H1 (cell line): ENCODE results near the gene PLBD1. TPM values are rescaled to one million over a fixed set of nuclear protein-coding genes. Genes with fewer than 3 reads are reported as not detected.

Experiments
- CTCF ChIA-PET: fragments of 300-600 bp; sonication (Branson Sonifier 250); formaldehyde crosslinking; loops from one replicate; lab custom pipeline; 2021; ENCODE audit not compliant: partially characterized antibody; lab: Charles Lee
- POLR2A ChIA-PET: fragments of 300-600 bp; sonication (Branson Sonifier 250); formaldehyde crosslinking; loops from one replicate; lab custom pipeline; 2021; ENCODE audit warnings: inconsistent platforms; ENCODE audit not compliant: partially characterized antibody; lab: Charles Lee
- DNase-seq, 2 experiments: peaks; one replicate each; pipeline versions ENCODE4 v3.0.0 to v3.0.0-alpha.2; 2010 to 2022; ENCODE audit warnings: low spot score in 2 of 2, low read depth in 1 of 2, mixed read lengths in 1 of 2
- FAIRE-seq: peaks from 2 replicates; lab custom pipeline; 2011; peaks lifted over from hg19 to GRCh38; lab: Jason Lieb, UNC
- H2AFZ ChIP-seq: 2 replicates; pipeline ENCODE4 v1.8.1; 2012; ENCODE audit warnings: low read length, inconsistent platforms
- H2AK5ac ChIP-seq: 2 replicates; pipeline ENCODE4 v1.6.1; 2013; ENCODE audit warnings: low read depth, low read length
- H2BK120ac ChIP-seq: replicated peaks from 2 replicates; pipeline ENCODE3; 2013; ENCODE audit warnings: low read depth, low read length, inconsistent platforms
- H2BK12ac ChIP-seq: 2 replicates; pipeline ENCODE4 v1.6.1; 2013; ENCODE audit warnings: low read depth, low read length
- H2BK15ac ChIP-seq: 2 replicates; pipeline ENCODE4 v1.6.1; 2013; ENCODE audit warnings: low read length
- H2BK20ac ChIP-seq: 2 replicates; pipeline ENCODE4 v1.6.1; 2013; ENCODE audit warnings: low read length
- H2BK5ac ChIP-seq: 2 replicates; pipeline ENCODE4 v1.6.1; 2013; ENCODE audit warnings: low read depth, low read length
- H3K14ac ChIP-seq: 2 replicates; pipeline ENCODE4 v1.6.1; 2013; ENCODE audit warnings: inconsistent platforms; ENCODE audit not compliant: insufficient read length
- H3K18ac ChIP-seq: 2 replicates; pipeline ENCODE4 v1.6.1; 2013; ENCODE audit warnings: low read length; ENCODE audit errors: extremely low read depth
- H3K23ac ChIP-seq: 2 replicates; pipeline ENCODE4 v1.6.1; 2013; ENCODE audit warnings: inconsistent platforms; ENCODE audit not compliant: insufficient read length
- H3K23me2 ChIP-seq: 2 replicates; pipeline ENCODE4 v1.6.1; 2013; ENCODE audit warnings: low read depth, low read length
- H3K27ac ChIP-seq: 2 replicates; pipeline ENCODE4 v1.6.1; 2011; ENCODE audit warnings: low read depth, low read length, inconsistent platforms
- H3K27me3 ChIP-seq, 4 experiments: replicated peaks in 1 of 4; 1 replicate in 1 of 4; 2 replicates in 3 of 4; pipeline versions ENCODE4 v1.6.1 to v1.8.1; 2011 to 2013; ENCODE audit warnings: low read length in 3 of 4, mild to moderate bottlenecking in 3 of 4, inconsistent platforms in 2 of 4, mixed read lengths in 2 of 4, moderate library complexity in 1 of 4; ENCODE audit not compliant: control insufficient read depth in 3 of 4, insufficient read depth in 3 of 4; ENCODE audit errors: extremely low read depth in 1 of 4
- H3K36me3 ChIP-seq, 4 experiments: 2 replicates each; pipeline versions ENCODE4 v1.6.1 to v1.8.1; 2011 to 2013; ENCODE audit warnings: mild to moderate bottlenecking in 4 of 4, low read length in 3 of 4, moderate library complexity in 2 of 4, control low read depth in 1 of 4, inconsistent platforms in 1 of 4; ENCODE audit not compliant: insufficient read depth in 4 of 4, control insufficient read depth in 2 of 4
- H3K4ac ChIP-seq: replicated peaks from 2 replicates; pipeline ENCODE3; 2013; ENCODE audit warnings: low read length, low read depth, mixed read lengths, inconsistent platforms; ENCODE audit not compliant: insufficient read length
- H3K4me1 ChIP-seq, 4 experiments: replicated peaks in 1 of 4; 1 replicate in 1 of 4; 2 replicates in 3 of 4; pipeline versions ENCODE4 v1.6.1 to v1.8.1; 2011 to 2013; ENCODE audit warnings: low read length in 3 of 4, inconsistent platforms in 2 of 4, mixed read lengths in 1 of 4; ENCODE audit not compliant: insufficient read depth in 4 of 4, control insufficient read depth in 3 of 4
- H3K4me2 ChIP-seq, 2 experiments: 2 replicates each; pipeline versions ENCODE4 v1.6.1 to v1.8.1; 2011 to 2013; ENCODE audit warnings: low read depth in 2 of 2, low read length in 2 of 2, control low read depth in 1 of 2, inconsistent platforms in 1 of 2, mild to moderate bottlenecking in 1 of 2; ENCODE audit not compliant: insufficient read depth in 1 of 2
- H3K4me3 ChIP-seq, 4 experiments: fragments of 200-600, 300-600 bp in 1 of 4; sonication (generic), shearing (Covaris generic), sonication (Bioruptor Twin) in 1 of 4; 2 replicates each; pipeline versions ENCODE4 v1.5.1 to v1.8.1; 2011 to 2016; ENCODE audit warnings: low read length in 4 of 4, low read depth in 3 of 4, control low read depth in 2 of 4, inconsistent platforms in 2 of 4, mild to moderate bottlenecking in 2 of 4, mixed read lengths in 1 of 4, moderate library complexity in 1 of 4; ENCODE audit not compliant: insufficient read depth in 2 of 4; ENCODE audit errors: extremely low read depth in 1 of 4
- H3K56ac ChIP-seq: replicated peaks from 2 replicates; pipeline ENCODE3; 2013; ENCODE audit warnings: low read depth, mild to moderate bottlenecking, mixed read lengths, low read length, inconsistent platforms; ENCODE audit not compliant: insufficient read length
- H3K79me1 ChIP-seq: 2 replicates; pipeline ENCODE4 v1.6.1; 2013; ENCODE audit warnings: low read depth, low read length, control low read depth
- H3K79me2 ChIP-seq, 2 experiments: 2 replicates each; pipeline versions ENCODE4 v1.6.1 to v1.8.1; 2012 to 2013; ENCODE audit warnings: low read length in 2 of 2, mild to moderate bottlenecking in 2 of 2, inconsistent platforms in 1 of 2; ENCODE audit not compliant: insufficient read depth in 2 of 2, control insufficient read depth in 1 of 2
- H3K9ac ChIP-seq, 4 experiments: replicated peaks in 1 of 4; 1 replicate in 1 of 4; 2 replicates in 3 of 4; pipeline versions ENCODE4 v1.6.1 to v1.8.1; 2011 to 2013; ENCODE audit warnings: low read depth in 3 of 4, low read length in 3 of 4, control low read depth in 2 of 4, mild to moderate bottlenecking in 2 of 4, moderate library complexity in 2 of 4, inconsistent platforms in 1 of 4; ENCODE audit errors: extremely low read depth in 1 of 4
- H3K9me3 ChIP-seq, 2 experiments: 2 replicates each; pipeline versions ENCODE4 v1.6.1 to v1.8.1; 2012 to 2013; ENCODE audit warnings: mild to moderate bottlenecking in 2 of 2, moderate library complexity in 2 of 2, control low read depth in 1 of 2, inconsistent platforms in 1 of 2, low read depth in 1 of 2, low read length in 1 of 2, mixed read lengths in 1 of 2; ENCODE audit not compliant: insufficient read depth in 2 of 2
- H4K20me1 ChIP-seq, 2 experiments: replicated peaks in 1 of 2; 2 replicates each; pipeline versions ENCODE3 to v1.8.1; 2011 to 2013; ENCODE audit warnings: inconsistent platforms in 2 of 2, low read length in 2 of 2, mild to moderate bottlenecking in 1 of 2; ENCODE audit not compliant: insufficient read depth in 2 of 2, control insufficient read depth in 1 of 2
- H4K5ac ChIP-seq: 2 replicates; pipeline ENCODE4 v1.6.1; 2013; ENCODE audit warnings: low read length, low read depth, mixed read lengths, inconsistent platforms; ENCODE audit not compliant: insufficient read length
- H4K8ac ChIP-seq: 2 replicates; pipeline ENCODE4 v1.8.0; 2013; ENCODE audit warnings: mild to moderate bottlenecking, moderate library complexity, low read length, inconsistent platforms; ENCODE audit not compliant: insufficient read depth; ENCODE audit errors: extremely low read depth
- H4K91ac ChIP-seq: replicated peaks from 2 replicates; pipeline ENCODE3; 2013; ENCODE audit warnings: low read length, mixed read lengths, inconsistent platforms; ENCODE audit not compliant: insufficient read length
- CBX8 ChIP-seq: fragments of 300-800, 300-1000 bp; sonication (generic); IDR thresholded peaks from 2 replicates; pipeline ENCODE4 v1.7.1; 2016; ENCODE audit warnings: low read depth, low read length, borderline replicate concordance
- TBP ChIP-seq: IDR thresholded peaks from 2 replicates; pipeline ENCODE4 v1.6.1; 2011; ENCODE audit warnings: low read depth, low read length, improper control_type of control experiment
- WGBS, 2 experiments: shearing (Covaris generic) in 1 of 2; methylation state at CpG; one replicate each; pipeline versions ENCODE4 v1.1.6 to v1.1.7; 2013 to 2015; ENCODE audit warnings: low lambda C conversion rate in 2 of 2, mixed read lengths in 2 of 2, inconsistent platforms in 1 of 2, low coverage in 1 of 2, missing lambda C conversion rate in 1 of 2; ENCODE audit not compliant: insufficient replicate concordance in 2 of 2, insufficient coverage in 1 of 2, insufficient read length in 1 of 2; ENCODE audit errors: extremely low coverage in 1 of 2, missing lambda C conversion rate in 1 of 2; 5-methylcytosine and 5-hydroxymethylcytosine counted together
- polyA plus RNA-seq, 7 experiments: library from polyadenylated mRNA; depleted of rRNA in 3 of 7; stranded (reverse) in 5 of 7; unstranded in 2 of 7; fragments of >200 nt in 5 of 7; fragments of 200-250 nt in 2 of 7; gene quantifications; 1 replicate in 5 of 7; 2 replicates in 1 of 7; 4 replicates in 1 of 7; pipeline versions ENCODE4 v1.2.1 to v1.2.3, GENCODE V29; 2011 to 2013; ENCODE audit warnings: missing spikeins in 2 of 7, mixed read lengths in 2 of 7
- total RNA-seq: library from RNA; stranded (reverse); fragmentation: NEBNext Ultra II Directional; extraction: Animal tissue kit (Norgen Biotek cat#: 25700); gene quantifications from 2 replicates; pipeline ENCODE4 v1.2.1, GENCODE V29; 2021
- TF ChIP-seq, protein P1 (sequence below): IDR thresholded peaks from 2 replicates; pipeline ENCODE4 v1.6.1; 2012; ENCODE audit warnings: inconsistent platforms

Gene PLBD1
- total and polyA plus RNA-seq, 2 of the 8 experiments (the other 6 are each of a cell fraction or from before 2014, with no cell fraction given) = 6.3 to 12.3 TPM

DNA sequence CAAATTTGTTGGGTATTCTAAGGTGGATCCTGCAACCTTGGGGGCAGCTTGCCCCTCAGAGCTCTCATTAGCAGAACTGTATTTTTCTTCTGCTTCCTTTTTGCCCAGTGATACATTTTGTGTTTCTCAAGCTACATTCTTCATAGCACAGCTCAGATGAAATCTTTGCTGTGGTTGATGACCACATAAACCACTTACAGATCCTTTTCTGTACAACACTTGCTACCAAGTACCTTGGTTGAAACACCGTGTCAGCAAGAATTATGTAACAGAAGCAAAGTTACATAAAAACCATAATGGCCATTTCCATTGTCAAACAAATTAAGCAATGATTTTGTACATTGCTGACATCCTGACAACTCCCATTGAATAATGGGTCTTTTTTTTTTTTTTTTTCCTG, 9.7 kb upstream of the PLBD1 start:
- H3K9me3 ChIP-seq = no peaks in the 10 kb centered on the region
- no peak overlapping the region for H3K27ac ChIP-seq
- H2AFZ ChIP-seq = no peak overlapping the region
- no peak for FAIRE-seq
- H2BK20ac ChIP-seq = no peak overlapping the region
- no peak overlapping the region for H4K5ac ChIP-seq
- no peak overlapping the region for H3K18ac ChIP-seq
- H3K4me1 ChIP-seq = no peaks in the 10 kb centered on the region
- no peak overlapping the region for H3K9ac ChIP-seq
- H3K4me2 ChIP-seq = no peak overlapping the region
- WGBS, 2 experiments = 67% methylated on average over 1 of the region's 1 CpG; no CpG with 5 or more reads in 1 of the 2 experiments
- no peak overlapping the region for H2AK5ac ChIP-seq
- no peak for DNase-seq
- no peak overlapping the region for H2BK120ac ChIP-seq
- TF ChIP-seq TBP = no peak
- TF ChIP-seq, protein P1, sequence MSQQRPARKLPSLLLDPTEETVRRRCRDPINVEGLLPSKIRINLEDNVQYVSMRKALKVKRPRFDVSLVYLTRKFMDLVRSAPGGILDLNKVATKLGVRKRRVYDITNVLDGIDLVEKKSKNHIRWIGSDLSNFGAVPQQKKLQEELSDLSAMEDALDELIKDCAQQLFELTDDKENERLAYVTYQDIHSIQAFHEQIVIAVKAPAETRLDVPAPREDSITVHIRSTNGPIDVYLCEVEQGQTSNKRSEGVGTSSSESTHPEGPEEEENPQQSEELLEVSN = no peak
- no peak for TF ChIP-seq CBX8
- H4K8ac ChIP-seq = no peak overlapping the region
- no peaks in the 10 kb centered on the region for H3K79me1 ChIP-seq
- H3K36me3 ChIP-seq = no peaks in the 10 kb centered on the region
- no peak overlapping the region for H2BK12ac ChIP-seq
- H4K91ac ChIP-seq = no peak overlapping the region
- H2BK15ac ChIP-seq = no peak overlapping the region
- H3K23me2 ChIP-seq = no peaks in the 10 kb centered on the region
- no peaks in the 10 kb centered on the region for H3K79me2 ChIP-seq
- H3K23ac ChIP-seq = no peak overlapping the region
- no peak overlapping the region for H3K4me3 ChIP-seq
- H3K4ac ChIP-seq = no peak overlapping the region
- H4K20me1 ChIP-seq = no peaks in the 10 kb centered on the region
- POLR2A ChIA-PET = no interaction called here
- H3K27me3 ChIP-seq = no peaks in the 10 kb centered on the region
- no peak overlapping the region for H3K56ac ChIP-seq
- H2BK5ac ChIP-seq = no peak overlapping the region
- no peak overlapping the region for H3K14ac ChIP-seq
- CTCF ChIA-PET = no interaction called here
